Activated B cell treated with CpG ODN at 0.5 μM for 24 hours (primary cell): ENCODE data around the gene CDC42BPB. TPM values are rescaled to one million over a fixed set of nuclear protein-coding genes. Genes with fewer than 3 reads are reported as not detected.
"Not testable (repeated sequence)": the region's sequence is repeated elsewhere in the genome, so short reads cannot be mapped to it uniquely, and the experiment has no call there.

Experiments
- ATAC-seq: fragments of 200-7000 bp; cut with Tn5 transposase; one replicate; pipeline ENCODE4 v1.10.0; 2021; ENCODE audit warnings: low read depth, mild to moderate bottlenecking, moderate library complexity
- CTCF ChIA-PET: fragments of 350-600 bp; sonication (Branson Sonifier 250); formaldehyde crosslinking; loops from one replicate; lab custom pipeline; 2021; ENCODE audit warnings: antibody characterized with exemption; lab: Charles Lee
- POLR2A ChIA-PET: fragments of 350-600 bp; sonication (Branson Sonifier 250); formaldehyde crosslinking; loops from one replicate; lab custom pipeline; 2021; ENCODE audit warnings: antibody characterized with exemption; lab: Charles Lee
- DNase-seq: peaks from one replicate; pipeline ENCODE4 v3.0.0; 2022
- H3K27ac Mint-ChIP-seq: one replicate; pipeline ENCODE4 v1.8.0; 2020; ENCODE audit warnings: mixed read lengths
- H3K27me3 Mint-ChIP-seq: one replicate; pipeline ENCODE4 v1.8.0; 2021; ENCODE audit warnings: mixed read lengths
- H3K36me3 Mint-ChIP-seq: one replicate; pipeline ENCODE4 v1.8.0; 2021; ENCODE audit warnings: low read depth, mixed read lengths
- H3K4me1 Mint-ChIP-seq: one replicate; pipeline ENCODE4 v1.8.0; 2021; ENCODE audit warnings: mixed read lengths
- H3K4me3 Mint-ChIP-seq: one replicate; pipeline ENCODE4 v1.8.0; 2020; ENCODE audit warnings: mild to moderate bottlenecking, mixed read lengths
- H3K9me3 Mint-ChIP-seq: one replicate; pipeline ENCODE4 v1.8.0; 2020; ENCODE audit warnings: mixed read lengths
- intact Hi-C: fragments of 100-400 bp; cut with micrococcal nuclease; formaldehyde crosslinking; loops from one replicate; pipeline ENCODE4 v1.15.1; 2024
- total RNA-seq: library from RNA; stranded (reverse); gene quantifications from 2 replicates; pipeline ENCODE4 v1.2.3, GENCODE V29; 2022
- TF ChIP-seq, protein P1 (sequence below): fragments of 200-600 bp; IDR thresholded peaks from one replicate; pipeline ENCODE4 v1.8.0; 2022; ENCODE audit warnings: antibody characterized with exemption, mild to moderate bottlenecking

Gene CDC42BPB
- total RNA-seq, 1 donor from 2014 or later = 38.5 TPM

DNA sequence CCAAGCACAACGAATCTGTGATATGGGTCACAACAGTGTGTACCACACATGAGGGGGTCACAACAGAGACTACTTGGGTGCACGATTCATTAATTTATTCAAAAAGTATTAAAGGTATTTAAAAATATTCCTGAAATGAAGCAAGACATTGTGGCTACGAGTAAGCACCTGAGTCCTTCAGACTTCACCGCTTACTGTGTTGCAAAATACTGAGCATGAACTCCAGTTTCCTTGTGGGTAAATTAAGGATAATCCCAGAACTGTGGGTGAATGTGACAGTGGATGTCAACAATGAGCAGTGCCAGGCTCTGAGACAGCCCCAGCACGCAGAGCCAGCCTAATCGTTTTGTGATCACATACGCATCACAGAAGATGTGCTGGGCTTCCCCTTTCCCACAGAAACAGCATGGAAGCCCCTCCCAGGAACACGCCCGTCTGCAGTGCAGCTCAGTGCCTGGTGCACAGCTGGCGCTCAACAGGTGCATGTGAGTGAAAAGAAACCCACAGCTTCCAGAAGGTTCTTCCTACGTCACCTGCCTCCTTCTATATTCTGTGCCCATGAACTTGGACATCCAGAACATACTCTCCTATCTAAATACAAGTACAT, 29.1 kb downstream of the CDC42BPB start:
- Mint-ChIP-seq H3K36me3 (peaks cover 3% of the 10 kb centered on the region), H3K4me1 (peaks cover 24% of the 10 kb centered on the region), H3K27ac (no peak overlapping the region), H3K27me3 (no peaks in the 10 kb centered on the region), H3K9me3 (no peaks in the 10 kb centered on the region), H3K4me3 (no peak overlapping the region)
- ChIA-PET POLR2A (no interaction called here), CTCF (no interaction called here)
- intact Hi-C loops = no loop called here
- DNase-seq (no peak), ATAC-seq (peak; percentile 40)
- TF ChIP-seq, protein P1, sequence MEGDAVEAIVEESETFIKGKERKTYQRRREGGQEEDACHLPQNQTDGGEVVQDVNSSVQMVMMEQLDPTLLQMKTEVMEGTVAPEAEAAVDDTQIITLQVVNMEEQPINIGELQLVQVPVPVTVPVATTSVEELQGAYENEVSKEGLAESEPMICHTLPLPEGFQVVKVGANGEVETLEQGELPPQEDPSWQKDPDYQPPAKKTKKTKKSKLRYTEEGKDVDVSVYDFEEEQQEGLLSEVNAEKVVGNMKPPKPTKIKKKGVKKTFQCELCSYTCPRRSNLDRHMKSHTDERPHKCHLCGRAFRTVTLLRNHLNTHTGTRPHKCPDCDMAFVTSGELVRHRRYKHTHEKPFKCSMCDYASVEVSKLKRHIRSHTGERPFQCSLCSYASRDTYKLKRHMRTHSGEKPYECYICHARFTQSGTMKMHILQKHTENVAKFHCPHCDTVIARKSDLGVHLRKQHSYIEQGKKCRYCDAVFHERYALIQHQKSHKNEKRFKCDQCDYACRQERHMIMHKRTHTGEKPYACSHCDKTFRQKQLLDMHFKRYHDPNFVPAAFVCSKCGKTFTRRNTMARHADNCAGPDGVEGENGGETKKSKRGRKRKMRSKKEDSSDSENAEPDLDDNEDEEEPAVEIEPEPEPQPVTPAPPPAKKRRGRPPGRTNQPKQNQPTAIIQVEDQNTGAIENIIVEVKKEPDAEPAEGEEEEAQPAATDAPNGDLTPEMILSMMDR = no peak

DNA sequence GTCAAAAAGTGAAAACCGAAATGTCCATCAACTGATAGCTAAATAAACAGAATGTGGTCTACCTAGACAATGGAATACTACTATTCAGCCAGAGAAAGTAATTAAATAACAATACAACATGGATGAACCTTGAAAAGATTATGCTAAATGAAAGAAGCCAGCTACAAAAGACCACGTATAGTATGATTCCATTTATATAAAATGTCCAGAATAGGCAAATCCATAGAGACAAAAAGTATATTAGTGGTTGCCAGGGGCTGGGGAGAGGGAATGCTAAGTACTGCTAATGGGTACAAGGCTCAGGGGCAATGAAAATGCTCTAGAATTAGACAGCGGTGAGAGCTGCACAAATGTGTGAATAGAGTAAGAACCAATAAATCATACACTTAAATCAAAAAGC, 29.9 kb downstream of the CDC42BPB start:
- intact Hi-C loops = no loop called here
- DNase-seq = no peak
- ATAC-seq = no peak
- Mint-ChIP-seq H3K9me3 (no peaks in the 10 kb centered on the region), H3K27ac (no peak overlapping the region), H3K36me3 (peaks cover 3% of the 10 kb centered on the region), H3K27me3 (no peaks in the 10 kb centered on the region), H3K4me3 (no peak overlapping the region), H3K4me1 (peaks cover 24% of the 10 kb centered on the region)
- ChIA-PET CTCF (no interaction called here), POLR2A (no interaction called here)
- TF ChIP-seq, protein P1 = no peak

GRCh38 chr14:103026988-103027387, 30.4 kb downstream of the CDC42BPB start:
- Mint-ChIP-seq H3K9me3 (no peaks in the 10 kb centered on the region), H3K36me3 (peaks cover 3% of the 10 kb centered on the region), H3K4me1 (peaks cover 28% of the 10 kb centered on the region), H3K4me3 (no peak overlapping the region), H3K27me3 (no peaks in the 10 kb centered on the region), H3K27ac (no peak overlapping the region)
- POLR2A ChIA-PET = no interaction called here
- TF ChIP-seq, protein P1 = no peak
- DNase-seq (no peak), ATAC-seq (no peak)
- intact Hi-C loops = no loop called here
- CTCF ChIA-PET = no interaction called here

- H3K9me3 Mint-ChIP-seq, H3K27ac Mint-ChIP-seq, H3K27me3 Mint-ChIP-seq, DNase-seq, H3K4me3 Mint-ChIP-seq, H3K36me3 Mint-ChIP-seq, intact Hi-C loops, CTCF ChIA-PET, ATAC-seq, POLR2A ChIA-PET: not testable (repeated sequence)
- H3K4me1 Mint-ChIP-seq = peaks cover 30% of the 10 kb centered on the region
Measured at GRCh38 chr14:103026196-103026595, 31.2 kb downstream of the CDC42BPB start.

- ChIA-PET POLR2A (no interaction called here), CTCF (no interaction called here)
- Mint-ChIP-seq H3K9me3 (no peaks in the 10 kb centered on the region), H3K4me1 (peaks cover 33% of the 10 kb centered on the region), H3K4me3 (no peak overlapping the region), H3K36me3 (peaks cover 6% of the 10 kb centered on the region), H3K27ac (no peak overlapping the region), H3K27me3 (no peaks in the 10 kb centered on the region)
- DNase-seq = no peak
- intact Hi-C loops = no loop called here
- TF ChIP-seq, protein P1 = no peak
- no peak for ATAC-seq
Measured at GRCh38 chr14:103023881-103024473, 33.4 kb downstream of the CDC42BPB start.
